ENCODE measurements around the gene CADM1. TPM values are rescaled to one million over a fixed set of nuclear protein-coding genes. Genes with fewer than 3 reads are reported as not detected.

Gene CADM1
- total and polyA plus RNA-seq, 9 of the 15 experiments (the other 6 are each of a cell fraction or from before 2014, with no cell fraction given): 0.42 TPM; not detected in 8

GRCh38 chr11:115527534-115528125 lies 23.4 kb upstream of the CADM1 start (continued):
- TF ChIP-seq SFPQ (IDR thresholded peaks at IDR 0.05; ENCODE audit: low read depth, low read length): no peak
- TF ChIP-seq HNRNPL (IDR thresholded peaks at IDR 0.05; ENCODE audit: low read depth, low read length): no peak
- TF ChIP-seq NFXL1 (CRISPR knock-in tag; IDR thresholded peaks at IDR 0.05): no peak
- no peak for TF ChIP-seq CEBPG (CRISPR knock-in tag; IDR thresholded peaks at IDR 0.05)
- no peak for TF ChIP-seq CEBPG (tag; conservative IDR thresholded peaks at IDR 0.05 in 1 of 2, IDR thresholded peaks at IDR 0.05 in 1 of 2)
- no peak for TF ChIP-seq TGIF2 (CRISPR knock-in tag; IDR thresholded peaks at IDR 0.05)
- TF ChIP-seq MECOM (CRISPR knock-in tag; IDR thresholded peaks at IDR 0.05): no peak
- no peak for TF ChIP-seq E2F8 (IDR thresholded peaks at IDR 0.05; ENCODE audit: low read depth, partially characterized antibody)
- TF ChIP-seq ZBTB11 (CRISPR knock-in tag; IDR thresholded peaks at IDR 0.05): no peak
- TF ChIP-seq TARDBP (IDR thresholded peaks at IDR 0.05): no peak
- TF ChIP-seq ZNF121 (CRISPR knock-in tag; conservative IDR thresholded peaks at IDR 0.05): no peak

Measured in K562 (cell line).